Measurements from ENCODE around the gene UBFD1.
A peak's percentile ranks its signal among the peaks of the same experiment; 100 is the strongest.
"Not testable (repeated sequence)": the region's sequence is repeated elsewhere in the genome, so short reads cannot be mapped to it uniquely, and the experiment has no call there.

Gene UBFD1

DNA sequence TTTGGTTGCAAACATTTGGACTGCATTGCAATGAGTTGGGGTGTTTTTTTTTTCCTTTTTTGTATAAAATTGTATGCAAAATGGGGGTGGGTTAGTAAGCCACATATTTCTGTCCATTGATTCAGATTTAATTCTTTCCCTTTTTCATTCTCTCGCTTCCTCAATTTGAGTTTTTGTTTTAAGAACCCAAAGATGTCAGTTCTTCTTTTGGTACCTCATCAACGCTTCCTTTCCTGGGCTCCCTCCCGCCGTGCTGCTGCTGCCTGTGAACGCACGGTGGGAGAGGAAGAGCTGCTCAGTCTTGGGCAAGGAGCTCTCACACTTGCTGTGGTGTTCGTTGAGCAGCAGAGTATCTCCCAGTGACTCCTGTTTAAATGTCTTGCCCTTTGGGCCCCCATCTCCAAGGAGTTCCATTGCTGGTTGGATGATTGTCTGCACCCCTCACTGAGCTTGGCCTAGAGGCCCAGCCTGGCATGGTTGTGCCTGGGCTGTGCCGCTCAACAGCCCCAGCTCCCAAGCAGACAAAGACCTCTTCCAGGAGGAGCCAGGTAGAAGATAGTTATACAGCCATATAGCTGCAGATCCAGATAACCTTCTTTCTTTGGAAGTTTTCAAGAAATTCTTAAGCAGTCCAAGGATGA, 13.6 kb downstream of the UBFD1 start:
- no peak for DNase-seq

DNA sequence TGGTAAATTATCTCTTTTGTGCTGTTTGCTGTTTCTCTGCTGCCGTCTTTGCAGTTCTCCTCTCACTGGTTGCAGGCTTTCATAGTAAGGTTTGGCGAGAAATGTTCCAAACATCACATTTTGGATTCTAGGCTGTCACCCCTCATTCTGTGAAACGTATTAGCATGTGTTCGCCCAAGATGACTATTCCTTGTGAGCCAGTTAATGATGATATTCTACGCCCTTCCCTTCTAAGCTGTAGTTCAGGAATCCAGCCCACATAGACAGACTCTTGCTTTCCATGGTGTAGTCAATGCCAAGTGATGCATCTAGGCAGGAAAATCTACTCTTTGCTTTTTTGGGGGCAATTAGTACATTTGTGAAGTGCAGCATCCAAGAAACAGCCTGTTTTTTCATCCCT, 14.4 kb downstream of the UBFD1 start:
- no peak for DNase-seq

DNA sequence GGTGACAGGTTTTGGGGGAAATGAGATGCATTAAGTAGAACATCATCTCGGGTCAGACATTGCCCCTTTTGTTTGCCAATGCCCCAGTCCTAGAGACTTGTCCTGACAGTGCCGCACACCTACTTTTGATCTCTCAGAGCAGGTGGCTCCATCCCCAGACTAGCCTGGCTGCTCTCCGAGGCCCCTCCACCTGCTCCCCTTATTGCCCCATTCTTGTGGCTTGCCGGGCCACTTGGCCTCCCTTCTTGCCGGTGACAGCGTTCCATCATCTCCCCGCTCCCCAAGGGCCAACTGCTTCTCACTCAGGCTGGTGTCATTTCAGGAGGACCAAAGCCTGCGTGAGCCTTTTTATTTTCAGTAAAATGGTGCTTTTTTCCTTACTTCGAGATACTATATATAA, 14.9 kb downstream of the UBFD1 start:
- DNase-seq, result no peak

DNA sequence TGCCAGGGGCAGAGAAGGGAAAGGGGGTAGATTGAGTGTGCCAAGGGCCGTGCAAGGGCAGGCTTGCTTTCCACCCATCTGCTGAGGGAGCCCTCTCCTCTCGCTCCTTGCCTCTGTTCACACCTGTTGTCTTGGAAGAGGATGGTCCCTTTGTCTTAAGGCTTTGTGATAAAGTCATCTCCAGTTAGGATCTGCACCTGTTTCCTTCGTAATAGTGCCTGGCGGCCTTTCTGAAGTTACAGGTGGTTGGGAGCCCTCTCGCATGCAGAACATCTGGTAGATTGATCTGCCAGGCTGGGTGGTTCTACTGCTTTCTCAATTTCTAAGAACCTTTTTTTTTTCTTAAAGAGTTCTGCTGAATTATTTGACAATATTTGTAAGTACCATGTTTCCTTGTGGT, 16.3 kb downstream of the UBFD1 start:
- no peak for DNase-seq

DNA sequence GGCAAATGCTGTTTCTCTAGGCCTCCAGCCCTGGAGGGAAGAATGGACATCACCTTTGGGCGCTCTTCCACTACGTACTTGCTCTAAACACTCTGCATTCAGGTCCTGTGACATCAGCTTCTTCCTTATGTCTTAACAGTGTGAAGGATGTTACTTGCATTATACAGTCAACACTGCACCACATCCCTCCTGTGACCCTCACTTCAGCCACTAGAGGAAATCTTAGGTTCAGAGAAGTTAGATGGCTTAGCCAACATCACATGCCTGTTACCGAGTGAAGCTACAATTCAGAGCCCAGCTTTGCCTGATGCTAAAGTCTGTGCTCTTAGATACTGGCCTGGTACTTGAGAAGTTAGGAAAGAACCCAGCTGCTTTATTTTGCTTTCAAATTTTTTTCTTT, 18.3 kb downstream of the UBFD1 start:
- DNase-seq, result no peak

DNA sequence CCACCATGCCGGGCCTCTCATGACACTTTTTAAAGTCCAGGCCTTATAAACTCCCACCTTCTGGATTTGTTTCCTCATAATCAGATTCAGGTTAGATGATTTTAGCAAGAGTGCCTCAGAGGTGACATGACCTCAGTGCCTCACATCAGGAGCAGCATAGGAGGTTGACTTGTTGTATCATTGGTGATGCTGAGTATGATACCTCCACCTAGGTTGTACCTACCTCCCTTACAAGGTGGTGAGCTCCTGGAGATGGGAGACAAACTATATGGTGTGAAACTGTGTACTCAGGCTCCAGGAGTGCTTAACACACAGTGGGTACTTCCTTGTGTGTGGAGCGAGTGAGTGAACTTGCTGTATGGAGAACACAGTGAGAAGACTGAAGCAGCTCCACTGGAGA, 20.0 kb downstream of the UBFD1 start:
- DNase-seq, result no peak

DNA sequence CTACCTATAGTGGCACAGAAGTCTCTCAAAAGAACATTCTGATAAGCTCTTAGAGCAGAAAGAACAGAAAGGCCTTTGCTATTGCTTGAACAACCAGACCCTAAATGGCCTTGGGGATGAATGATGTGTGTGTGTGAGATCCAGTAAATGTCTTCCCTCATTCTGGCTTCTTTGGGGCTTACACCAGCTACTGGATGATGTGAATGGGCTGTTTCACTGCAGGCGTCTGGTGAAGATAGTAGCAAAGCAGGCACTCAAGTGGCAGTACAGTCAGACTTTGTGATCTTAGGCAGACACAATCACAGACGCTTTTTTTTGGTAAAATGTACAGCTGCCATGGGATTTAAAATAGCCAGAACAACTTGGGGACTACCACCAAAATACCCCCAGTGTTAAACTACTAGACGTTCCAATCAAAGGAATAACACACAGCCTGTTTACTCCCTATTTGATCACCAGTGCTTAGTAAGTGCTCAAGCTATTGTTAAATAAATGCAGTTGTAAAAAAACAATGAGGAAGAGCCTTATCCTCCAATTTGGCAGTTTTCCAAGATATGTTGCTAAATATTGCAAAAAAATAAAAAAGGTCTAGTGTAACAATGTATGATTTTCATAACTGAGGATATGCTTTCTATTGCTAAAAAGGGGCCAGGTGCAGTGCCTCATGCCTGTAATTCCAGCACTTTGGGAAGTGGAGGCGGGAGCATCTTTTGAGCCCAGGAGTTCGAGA, 20.7 kb downstream of the UBFD1 start:
- no peak for DNase-seq

DNA sequence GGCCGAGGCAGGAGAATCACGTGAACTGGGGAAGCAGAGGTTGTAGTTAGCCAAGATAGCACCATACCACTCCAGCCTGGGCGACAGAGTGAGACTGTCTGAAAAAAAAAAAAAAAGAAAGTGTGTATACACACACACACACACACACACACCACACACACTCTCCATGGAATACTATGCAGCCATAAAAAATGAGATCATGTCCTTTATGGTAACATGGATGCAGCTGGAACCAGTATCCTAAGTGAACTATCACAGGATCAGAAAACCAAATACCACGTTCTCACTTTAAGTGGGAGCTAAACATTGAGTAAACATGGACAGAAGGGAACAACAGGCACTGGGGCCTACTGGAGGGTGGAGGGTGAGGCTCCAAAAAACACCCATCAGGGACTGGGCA, 21.8 kb downstream of the UBFD1 start:
- no peak for DNase-seq

DNA sequence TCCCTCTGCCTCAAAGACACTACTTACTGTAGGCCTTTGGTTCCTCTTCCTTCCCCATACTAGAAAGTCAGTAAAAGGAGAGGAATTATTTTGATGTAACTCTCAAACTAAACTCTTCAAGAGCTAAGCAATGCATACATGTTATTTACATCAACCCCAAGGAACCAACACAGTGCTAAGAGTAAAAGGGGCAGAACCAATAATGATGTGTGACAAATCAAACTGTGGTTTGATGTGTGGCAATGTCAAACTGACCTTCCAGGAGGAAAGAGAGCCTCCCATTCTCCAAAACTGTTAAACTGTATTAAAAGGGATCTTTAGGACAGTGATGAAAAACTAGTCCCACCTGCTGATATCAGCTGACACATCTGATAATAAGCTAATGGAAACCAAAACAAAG, 22.9 kb downstream of the UBFD1 start:
- DNase-seq, result no peak

DNA sequence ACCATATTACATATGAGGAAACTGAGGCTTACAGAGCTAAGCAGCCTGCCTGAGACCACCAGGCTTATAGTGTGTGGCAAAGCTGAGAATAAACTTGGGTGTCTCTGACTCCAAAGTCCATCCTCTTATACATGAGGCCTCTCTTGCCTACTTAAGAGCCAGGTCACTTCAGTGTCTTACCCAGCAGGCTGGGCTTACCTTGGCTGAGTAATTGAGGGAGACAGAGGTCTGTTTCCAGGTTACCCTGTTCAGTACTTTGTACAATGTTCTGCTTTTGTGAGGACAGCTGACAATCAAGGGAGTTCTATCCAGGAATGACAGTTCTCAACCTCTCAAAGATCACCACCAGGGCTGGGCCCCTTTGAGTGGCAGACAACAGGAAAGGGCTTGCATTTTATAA, 24.2 kb downstream of the UBFD1 start:
- no peak for DNase-seq

DNA sequence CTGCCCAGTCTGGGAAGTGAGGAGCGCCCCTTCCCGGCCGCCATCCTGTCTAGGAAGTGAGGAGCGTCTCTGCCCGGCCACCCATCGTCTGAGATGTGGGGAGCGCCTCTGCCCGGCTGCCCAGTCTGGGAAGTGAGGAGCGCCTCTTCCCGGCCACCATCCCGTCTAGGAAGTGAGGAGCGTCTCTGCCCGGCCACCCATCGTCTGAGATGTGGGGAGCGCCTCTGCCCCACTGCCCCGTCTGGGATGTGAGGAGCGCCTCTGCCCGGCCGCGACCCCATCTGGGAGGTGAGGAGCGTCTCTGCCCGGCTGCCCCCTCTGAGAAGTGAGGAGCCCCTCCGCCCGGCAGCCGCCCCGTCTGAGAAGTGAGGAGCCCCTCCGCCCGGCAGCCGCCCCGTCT, 25.7 kb downstream of the UBFD1 start:
- not testable (repeated sequence) for DNase-seq

DNA sequence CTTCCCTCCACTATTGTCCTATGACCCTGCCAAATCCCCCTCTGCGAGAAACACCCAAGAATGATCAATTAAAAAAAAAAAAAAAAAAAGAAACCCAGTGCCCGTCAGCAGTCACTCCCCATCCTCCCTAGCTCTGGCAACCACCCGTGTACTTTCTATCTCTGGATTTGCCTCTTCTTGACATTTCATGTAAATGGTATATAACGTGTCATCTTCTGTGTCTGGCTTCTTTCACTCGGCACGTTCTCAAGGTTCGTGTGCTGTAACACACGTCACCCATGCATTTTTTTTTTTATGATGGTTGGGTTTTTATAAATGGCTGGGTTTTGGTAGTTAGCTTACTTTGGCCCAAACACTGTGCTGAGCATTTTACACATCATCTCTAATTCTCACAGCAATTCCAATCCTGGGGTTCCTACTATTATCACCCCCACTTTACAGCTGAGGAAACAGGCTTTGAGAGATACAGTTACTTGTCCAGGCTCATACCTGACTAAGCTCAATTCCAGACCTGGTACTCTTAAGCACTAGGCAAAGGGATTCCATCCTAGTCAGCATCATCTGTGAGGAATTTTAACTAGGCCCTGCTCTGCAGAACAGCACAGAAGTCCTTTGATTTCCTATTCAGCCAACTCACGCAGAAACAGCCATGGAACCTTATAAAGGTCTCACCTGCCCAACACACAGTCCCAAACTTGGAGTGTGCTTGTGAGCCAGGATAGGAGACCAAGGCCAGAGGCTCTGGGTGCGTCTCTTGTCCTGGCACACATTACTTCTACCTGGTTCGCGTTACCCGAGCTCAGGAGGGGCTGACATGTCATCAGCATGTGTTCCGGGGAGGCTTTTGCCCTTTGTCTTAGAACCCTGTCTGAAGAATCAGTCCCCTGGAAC, 26.9 kb downstream of the UBFD1 start:
- no peak for DNase-seq

DNA sequence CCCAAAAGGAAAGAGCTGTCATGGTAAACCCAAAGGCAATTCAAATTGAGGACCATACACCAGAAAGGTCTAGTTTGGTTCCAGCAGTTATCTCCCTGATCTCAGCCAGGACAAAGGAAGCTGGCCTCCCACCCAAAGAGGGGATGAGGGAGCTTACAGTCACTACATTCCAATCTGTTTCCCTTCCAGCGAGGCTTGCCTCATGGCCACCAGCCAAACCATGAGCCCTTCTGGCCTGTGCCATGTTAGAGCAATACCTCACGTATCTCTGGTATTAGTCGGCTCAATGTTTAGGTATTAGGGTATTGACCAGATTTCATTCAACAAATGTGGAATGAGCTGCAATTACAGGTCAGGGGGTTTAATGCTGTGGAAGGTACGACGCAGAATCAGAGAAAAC, 30.2 kb downstream of the UBFD1 start:
- DNase-seq, result no peak

DNA sequence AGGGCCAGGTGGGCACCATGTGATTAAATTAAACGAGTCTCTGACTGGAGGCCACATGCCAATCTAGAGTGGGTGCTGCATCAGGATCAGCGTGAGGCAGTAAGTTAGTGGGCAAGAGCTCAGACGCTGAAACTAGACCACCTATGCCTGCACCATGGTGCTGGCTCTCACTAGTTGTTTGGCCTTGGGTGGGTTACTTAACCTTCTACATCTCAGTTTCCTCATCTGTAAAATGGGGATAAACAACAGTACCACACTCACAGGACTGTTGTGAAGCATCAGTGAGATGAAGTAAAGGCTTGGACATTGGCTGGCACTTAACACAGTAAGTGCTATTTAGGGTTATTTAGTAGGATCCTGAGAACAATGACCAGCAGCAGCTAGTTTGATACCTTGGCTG, 32.7 kb downstream of the UBFD1 start:
- DNase-seq, result no peak

DNA sequence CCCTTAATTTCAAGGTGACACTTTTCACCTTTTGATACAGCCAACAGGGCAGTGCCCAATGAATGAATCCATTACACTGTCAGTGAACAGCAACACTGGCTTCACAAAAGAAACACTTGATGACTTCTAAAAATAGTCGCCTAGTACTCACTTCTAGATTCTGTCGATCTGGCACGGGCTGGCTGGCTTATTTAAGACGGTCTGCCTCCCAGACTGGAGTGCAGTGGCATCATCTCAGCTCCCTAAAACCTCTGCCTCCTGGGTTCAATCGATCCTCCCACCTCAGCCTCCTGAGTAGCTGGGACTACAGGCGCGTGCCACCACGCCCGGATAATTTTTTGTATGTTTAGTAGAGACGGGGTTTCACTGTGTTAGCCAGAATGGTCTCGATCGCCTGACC, 36.7 kb downstream of the UBFD1 start:
- no peak for DNase-seq

DNA sequence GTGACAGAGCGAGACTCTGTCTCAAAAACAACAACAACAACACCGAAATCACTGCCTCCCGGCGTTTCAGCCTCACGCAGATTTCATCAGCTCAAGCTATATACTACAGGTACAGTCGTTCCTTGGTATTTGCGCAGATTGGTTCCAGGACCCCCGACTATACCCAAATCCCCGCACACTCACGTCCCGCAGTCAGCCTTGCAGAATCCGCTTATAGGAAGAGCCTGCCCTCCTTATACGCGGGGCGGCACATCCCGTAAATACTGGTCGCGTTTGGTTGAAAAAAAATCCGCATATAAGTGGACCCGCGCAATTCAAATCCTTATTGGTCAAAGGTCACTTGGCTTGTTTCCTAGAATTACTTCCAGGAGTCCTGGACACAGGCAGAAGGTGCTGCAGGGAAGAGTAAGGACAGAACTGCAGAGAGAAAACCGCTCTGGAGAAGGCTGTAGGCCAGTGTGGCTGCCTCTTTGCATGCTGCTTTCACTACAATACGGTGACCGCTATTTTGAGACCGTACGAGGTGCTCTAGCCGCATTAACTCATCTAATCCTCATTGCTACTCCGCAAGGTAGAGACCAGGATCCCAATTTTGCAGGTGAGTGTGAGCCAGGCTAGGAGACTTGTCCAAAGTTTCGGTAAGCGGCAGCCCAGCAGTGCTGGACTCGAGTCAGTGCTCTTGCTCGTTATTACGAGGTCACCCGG, 37.9 kb downstream of the UBFD1 start:
- no peak for DNase-seq

DNA sequence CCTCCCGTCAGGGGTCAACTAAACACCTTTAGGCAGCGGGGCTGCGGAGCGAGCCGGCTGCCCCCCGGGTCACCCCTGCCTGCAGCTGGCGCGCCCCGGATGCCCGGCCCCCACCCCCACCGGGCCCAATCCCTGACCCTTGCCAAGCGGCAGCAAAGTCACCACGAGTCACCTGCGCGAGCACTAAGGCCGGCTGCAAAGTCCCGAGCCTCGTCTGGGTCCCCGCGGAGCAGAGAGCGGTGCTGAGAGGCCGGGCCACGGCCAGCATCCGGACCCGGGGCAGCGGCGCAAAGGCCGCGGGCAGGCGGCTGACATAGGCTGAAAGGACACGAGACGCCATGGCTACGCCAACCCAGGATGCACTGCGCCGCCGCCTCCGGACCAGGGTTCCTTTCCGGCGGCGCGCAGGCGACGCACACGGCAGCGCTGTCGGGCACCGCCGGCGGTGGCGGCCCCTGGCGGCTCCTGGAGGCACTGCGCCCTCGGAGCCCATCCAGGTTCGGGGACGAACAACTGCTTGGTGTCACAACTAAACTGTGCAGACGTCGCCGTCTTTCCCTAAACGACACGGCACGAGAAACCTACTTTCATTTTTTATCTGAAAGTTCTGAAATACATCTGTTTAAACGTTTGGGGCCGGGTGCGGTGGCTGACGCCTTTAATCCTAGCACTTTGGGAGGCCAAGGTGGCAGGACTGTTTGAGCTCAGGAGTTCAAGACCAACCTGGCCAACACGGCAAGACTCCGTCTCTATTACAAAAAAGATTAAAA, 38.6 kb downstream of the UBFD1 start, which contains the start of gene NDUFAB1:
TSS of gene NDUFAB1 (minus strand) at position 366 of the 770 bp plus-strand sequence. CDS start at position 340, 26 bp downstream.
- DNase-seq, result peak; percentile 95

DNA sequence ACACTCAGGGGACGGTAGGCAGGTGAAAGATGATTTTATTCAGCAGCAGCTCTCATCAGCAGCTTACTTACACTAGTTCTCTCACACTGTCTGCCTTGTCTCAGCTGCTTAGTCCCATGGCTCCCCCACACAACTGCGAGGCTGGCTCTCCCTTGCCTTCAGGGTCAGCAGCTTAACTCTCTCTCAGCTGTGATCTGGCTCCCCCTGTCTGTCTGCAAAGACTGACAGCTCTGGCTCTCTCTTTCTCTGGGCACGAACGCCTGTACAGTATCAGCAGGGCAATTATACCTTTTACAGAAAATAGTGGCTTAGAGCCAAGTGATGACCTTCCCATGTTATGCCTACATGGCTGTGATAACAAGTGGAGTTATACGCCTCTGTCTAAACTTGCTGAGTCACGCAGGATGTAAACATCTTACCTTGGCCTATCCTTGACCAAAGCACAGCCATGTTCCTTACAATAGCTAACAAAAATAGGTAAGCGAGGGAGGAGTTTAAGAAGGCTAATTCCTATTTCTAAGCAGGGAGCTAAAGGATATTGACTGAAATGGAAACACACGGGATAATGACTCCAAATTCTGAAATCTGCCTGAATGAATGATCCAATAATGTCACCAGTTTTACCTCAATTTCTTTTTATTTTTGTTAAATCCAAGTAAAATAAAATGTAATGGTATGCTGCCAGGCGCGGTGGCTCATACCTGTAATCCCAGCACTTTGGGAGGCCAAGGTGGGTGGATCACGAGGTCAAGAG, 39.7 kb downstream of the UBFD1 start:
- peak; percentile 21 for DNase-seq

DNA sequence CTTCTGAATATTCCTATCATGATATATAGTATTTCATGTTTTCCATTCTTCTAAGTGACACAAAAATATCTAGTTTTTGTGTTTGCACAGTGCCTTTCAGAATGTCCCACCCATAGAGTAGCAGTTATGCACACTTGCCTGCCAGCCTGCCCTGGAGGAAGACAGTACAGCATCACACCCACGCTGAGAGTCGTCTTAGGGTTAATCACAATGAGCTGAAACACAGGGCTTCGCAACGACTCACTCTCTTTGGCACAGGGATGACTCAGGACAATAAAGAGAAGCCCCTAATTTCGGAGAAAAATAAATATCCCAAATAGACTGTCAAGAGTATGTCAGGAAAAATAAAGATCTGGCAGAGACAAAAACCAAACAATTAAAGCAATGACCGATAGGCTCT, 50.2 kb downstream of the UBFD1 start:
- DNase-seq, result no peak

DNA sequence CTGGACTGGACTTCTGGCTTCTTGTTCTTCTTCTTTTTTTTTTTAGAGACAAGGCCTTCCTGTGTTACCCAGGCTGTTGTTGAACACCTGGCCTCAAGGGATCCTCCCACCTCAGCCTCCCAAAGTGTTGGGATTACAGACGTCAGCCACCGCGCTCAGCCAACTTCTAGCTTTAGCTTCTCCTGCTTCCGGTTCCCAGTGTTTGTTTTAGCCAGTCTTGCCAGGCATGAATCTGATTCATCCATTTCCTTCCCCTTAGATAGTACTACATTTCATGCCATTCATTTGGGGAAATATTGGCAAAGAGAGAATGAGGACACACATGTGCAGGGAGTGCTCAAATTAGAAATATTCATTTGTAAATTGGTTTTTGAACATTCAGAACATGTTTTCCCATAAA, 50.7 kb downstream of the UBFD1 start:
- DNase-seq, result no peak

DNA sequence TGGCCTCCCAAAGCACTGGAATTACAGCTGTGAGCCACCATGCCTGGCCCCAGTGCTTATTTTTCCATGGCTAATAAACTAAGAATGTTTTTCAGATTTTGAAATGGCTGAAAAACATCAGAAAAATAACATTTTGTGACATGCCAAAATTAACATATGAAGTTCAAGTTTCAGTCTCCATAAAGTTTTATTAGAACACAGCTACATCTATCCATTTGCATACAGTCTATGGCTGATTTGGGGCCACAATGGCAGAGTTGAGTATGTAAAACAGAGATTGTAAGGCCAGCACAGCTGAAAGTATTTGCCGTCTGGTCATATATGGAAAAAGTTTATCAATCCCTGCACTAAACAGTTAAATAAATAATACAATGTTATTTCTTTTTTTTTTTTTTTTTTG, 52.4 kb downstream of the UBFD1 start:
- DNase-seq, result no peak

DNA sequence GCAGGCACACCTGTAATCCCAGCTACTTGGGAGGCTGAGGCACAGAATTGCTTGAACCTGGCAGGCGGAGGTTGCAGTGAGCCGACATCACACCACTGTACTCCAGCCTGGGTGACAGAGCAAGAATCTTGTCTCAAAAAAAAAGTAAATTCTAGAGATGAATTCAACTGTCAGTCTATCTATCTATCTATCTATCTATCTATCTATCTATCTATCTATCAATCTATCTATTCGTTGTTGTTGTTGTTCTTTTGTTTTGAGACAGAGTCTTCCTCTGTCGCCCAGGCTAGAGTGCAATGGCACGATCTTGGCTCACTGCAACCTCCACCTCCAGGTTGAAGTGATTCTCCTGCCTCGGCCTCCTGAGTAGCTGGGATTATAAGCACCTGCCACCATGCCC, 53.4 kb downstream of the UBFD1 start:
- not testable (repeated sequence) for DNase-seq

All from activated T-cell treated with anti-CD3 and anti-CD28 coated beads, Interleukin-2, amount 50 U/mL, for 1 hour (primary cell).